Colonic mucosa (tissue), 4 donors: ENCODE measurements around the gene NOVA2. TPM values are rescaled to one million over a fixed set of nuclear protein-coding genes. Genes with fewer than 3 reads are reported as not detected.

Source experiments
- DNase-seq: peaks from one replicate; pipeline ENCODE4 v3.0.0-alpha.2; 2020
- H3K27ac ChIP-seq: fragments of 200-600 bp; one replicate; pipeline ENCODE4 v1.8.0; 2021
- H3K27me3 ChIP-seq: fragments of 200-600 bp; one replicate; pipeline ENCODE4 v1.8.0; 2021
- H3K36me3 ChIP-seq: fragments of 200-600 bp; one replicate; pipeline ENCODE4 v1.8.0; 2021
- H3K4me1 ChIP-seq: fragments of 200-600 bp; one replicate; pipeline ENCODE4 v1.8.0; 2021; ENCODE audit warnings: mild to moderate bottlenecking
- H3K4me3 ChIP-seq: fragments of 200-600 bp; one replicate; pipeline ENCODE4 v1.8.0; 2021
- H3K9ac ChIP-seq, 2 donors: one replicate each; pipeline ENCODE4 v1.7.0; 2013; ENCODE audit warnings: control low read depth in 2 of 2, low read depth in 2 of 2, low read length in 2 of 2
- H3K9me3 ChIP-seq: fragments of 200-600 bp; one replicate; pipeline ENCODE4 v1.8.0; 2021
- intact Hi-C: fragments of 100-400 bp; cut with DNase I; formaldehyde crosslinking; loops from one replicate; pipeline ENCODE4 v1.14.1; 2022
- total RNA-seq, 2 donors: library from RNA; stranded (reverse); fragmentation: NEBNext Ultra II Directional in 1 of 2; extraction: Animal tissue kit (Norgen Biotek cat#: 25700) in 1 of 2; gene quantifications; one replicate each; pipeline ENCODE4 v1.2.1, GENCODE V29; 2021
- TF ChIP-seq, protein P1 (sequence below): fragments of 200-600 bp; IDR thresholded peaks from one replicate; pipeline ENCODE4 v1.8.0; 2022; ENCODE audit warnings: antibody characterized with exemption, mild to moderate bottlenecking
- donor health status: healthy.
- donor health status: DM: no; HTN: no; CAD: no.
- donor health status: DM: no; HTN: no; CAD: no.

The NOVA2 gene
- total RNA-seq, 2 donors from 2014 or later, result 0.72 to 1.1 TPM

DNA sequence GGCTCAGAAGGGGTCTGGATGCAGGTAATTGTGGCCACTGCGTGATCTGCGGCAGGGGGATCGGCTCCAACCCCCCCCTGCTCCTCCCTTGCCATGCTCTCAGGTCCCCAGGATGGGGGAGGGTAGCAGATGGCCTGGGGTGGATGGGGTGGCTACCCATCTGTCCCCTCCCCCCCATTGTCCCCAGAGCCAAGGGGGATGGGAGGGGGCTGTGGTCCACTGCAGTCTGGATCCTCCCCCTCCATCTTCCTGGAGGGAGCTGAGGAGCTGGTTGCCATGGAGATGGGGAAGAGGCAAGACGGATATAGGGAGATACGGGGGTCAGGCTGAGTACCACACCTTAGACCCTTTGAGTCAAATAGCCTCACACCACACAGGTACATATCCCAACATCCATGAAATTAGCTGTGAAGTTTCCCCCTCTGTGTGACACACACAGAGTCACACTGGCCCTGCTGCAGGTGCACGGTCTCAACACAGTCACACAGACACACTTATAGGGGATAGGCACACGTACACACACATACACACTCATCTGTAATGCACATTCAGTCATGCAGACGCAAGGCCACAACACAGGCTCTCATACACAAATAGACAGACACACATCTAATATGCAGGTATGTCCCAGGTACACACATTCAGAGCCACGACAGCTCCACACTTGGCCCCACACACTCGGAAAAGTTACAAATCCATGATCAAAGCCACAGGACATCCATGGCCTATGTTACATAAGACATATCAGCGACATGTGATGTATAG lies 1.8 kb upstream of the NOVA2 start:
- no peaks in the 10 kb centered on the region for H3K9me3 ChIP-seq
- no peaks in the 10 kb centered on the region for H3K4me1 ChIP-seq
- DNase-seq, result no peak
- H3K9ac ChIP-seq, result no peak overlapping the region
- H3K27ac ChIP-seq, result no peak overlapping the region
- H3K27me3 ChIP-seq, result peaks cover 41% of the 10 kb centered on the region
- intact Hi-C loops, result no loop called here
- no peak overlapping the region for H3K4me3 ChIP-seq
- TF ChIP-seq, protein P1, sequence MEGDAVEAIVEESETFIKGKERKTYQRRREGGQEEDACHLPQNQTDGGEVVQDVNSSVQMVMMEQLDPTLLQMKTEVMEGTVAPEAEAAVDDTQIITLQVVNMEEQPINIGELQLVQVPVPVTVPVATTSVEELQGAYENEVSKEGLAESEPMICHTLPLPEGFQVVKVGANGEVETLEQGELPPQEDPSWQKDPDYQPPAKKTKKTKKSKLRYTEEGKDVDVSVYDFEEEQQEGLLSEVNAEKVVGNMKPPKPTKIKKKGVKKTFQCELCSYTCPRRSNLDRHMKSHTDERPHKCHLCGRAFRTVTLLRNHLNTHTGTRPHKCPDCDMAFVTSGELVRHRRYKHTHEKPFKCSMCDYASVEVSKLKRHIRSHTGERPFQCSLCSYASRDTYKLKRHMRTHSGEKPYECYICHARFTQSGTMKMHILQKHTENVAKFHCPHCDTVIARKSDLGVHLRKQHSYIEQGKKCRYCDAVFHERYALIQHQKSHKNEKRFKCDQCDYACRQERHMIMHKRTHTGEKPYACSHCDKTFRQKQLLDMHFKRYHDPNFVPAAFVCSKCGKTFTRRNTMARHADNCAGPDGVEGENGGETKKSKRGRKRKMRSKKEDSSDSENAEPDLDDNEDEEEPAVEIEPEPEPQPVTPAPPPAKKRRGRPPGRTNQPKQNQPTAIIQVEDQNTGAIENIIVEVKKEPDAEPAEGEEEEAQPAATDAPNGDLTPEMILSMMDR, result no peak
- no peaks in the 10 kb centered on the region for H3K36me3 ChIP-seq

DNA sequence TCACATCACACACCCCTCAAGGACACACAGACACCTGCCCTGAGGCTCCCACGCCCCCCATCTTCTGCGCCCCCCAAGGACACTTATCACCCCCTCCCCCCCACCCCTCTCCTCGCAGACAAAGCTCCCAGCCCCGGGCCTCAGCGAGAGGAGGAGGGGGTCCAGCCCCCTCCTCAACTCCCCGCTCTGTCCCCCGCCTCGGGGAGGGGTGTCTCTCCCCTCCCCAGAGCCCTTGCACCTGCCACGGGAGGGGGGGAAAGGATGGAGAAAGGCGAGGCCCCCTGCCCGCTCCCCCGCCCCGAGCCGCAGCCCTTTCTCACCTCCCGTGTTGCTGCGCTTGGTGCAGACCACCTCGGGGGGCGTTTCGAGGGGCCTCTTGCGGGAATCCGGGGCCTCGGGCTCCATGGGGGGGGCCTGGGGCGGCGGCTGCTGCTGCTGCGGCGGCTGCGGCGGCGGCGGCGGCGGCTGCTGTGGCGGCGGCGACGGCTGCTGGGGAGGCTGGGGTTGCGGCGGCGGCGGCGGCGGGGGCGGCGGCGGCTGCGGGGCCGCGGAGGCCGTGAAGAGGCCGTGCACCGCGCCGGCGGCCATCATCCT lies 621 bp downstream of the NOVA2 start:
- intact Hi-C loops, result no loop called here
- H3K27me3 ChIP-seq, result peaks cover 48% of the 10 kb centered on the region

DNA sequence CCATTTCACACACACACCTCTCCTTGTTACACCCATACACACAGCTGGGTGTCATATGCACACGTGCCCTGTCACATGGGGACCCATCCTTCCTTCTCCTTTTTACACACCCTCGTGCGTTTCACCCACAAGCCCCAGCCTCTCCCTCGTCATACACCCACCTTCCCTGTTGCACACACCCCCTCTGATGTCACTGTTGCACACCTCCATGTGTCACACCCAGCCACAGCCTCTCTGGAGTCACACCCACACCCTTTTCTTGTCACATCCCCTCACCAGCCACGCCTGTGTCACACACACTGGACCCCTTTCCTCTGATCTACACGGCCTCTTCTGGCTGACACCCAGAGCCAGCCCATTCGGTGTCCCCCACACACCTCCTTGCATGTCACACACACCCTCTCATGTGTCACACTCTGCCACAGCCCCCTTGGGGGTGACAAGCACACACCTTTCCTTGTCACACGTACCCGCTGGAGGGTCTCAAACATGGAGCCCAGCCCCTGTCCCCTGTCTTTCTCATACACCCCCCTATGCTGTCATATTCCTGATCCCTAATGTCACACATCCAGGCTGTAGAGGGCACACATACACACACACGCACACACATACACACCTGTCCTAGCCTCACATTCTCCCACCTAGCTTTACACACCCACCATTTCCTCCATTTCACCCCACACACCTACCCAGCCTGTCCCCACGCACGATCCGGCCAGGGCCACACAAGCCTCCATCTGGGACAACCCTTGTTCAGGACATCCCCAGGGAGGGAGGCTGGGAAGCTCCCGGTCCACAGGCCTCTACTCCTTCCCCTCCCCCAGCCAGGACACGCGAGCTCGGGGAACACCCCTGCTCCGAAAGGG lies 1.4 kb downstream of the NOVA2 start:
- H3K9ac ChIP-seq, result no peak overlapping the region
- H3K27me3 ChIP-seq, result peaks cover 48% of the 10 kb centered on the region
- H3K4me1 ChIP-seq, result no peaks in the 10 kb centered on the region
- no peak overlapping the region for H3K4me3 ChIP-seq
- TF ChIP-seq, protein P1, result no peak
- no peak for DNase-seq
- no peaks in the 10 kb centered on the region for H3K36me3 ChIP-seq
- intact Hi-C loops, result no loop called here
- no peak overlapping the region for H3K27ac ChIP-seq
- no peaks in the 10 kb centered on the region for H3K9me3 ChIP-seq

More for the DNA sequence above, 621 bp downstream of the NOVA2 start:
- no peak overlapping the region for H3K9ac ChIP-seq
- H3K4me1 ChIP-seq, result no peaks in the 10 kb centered on the region
- no peak for DNase-seq
- H3K36me3 ChIP-seq, result no peaks in the 10 kb centered on the region
- no peak overlapping the region for H3K27ac ChIP-seq
- no peak overlapping the region for H3K4me3 ChIP-seq
- H3K9me3 ChIP-seq, result no peaks in the 10 kb centered on the region
- TF ChIP-seq, protein P1, result no peak

DNA sequence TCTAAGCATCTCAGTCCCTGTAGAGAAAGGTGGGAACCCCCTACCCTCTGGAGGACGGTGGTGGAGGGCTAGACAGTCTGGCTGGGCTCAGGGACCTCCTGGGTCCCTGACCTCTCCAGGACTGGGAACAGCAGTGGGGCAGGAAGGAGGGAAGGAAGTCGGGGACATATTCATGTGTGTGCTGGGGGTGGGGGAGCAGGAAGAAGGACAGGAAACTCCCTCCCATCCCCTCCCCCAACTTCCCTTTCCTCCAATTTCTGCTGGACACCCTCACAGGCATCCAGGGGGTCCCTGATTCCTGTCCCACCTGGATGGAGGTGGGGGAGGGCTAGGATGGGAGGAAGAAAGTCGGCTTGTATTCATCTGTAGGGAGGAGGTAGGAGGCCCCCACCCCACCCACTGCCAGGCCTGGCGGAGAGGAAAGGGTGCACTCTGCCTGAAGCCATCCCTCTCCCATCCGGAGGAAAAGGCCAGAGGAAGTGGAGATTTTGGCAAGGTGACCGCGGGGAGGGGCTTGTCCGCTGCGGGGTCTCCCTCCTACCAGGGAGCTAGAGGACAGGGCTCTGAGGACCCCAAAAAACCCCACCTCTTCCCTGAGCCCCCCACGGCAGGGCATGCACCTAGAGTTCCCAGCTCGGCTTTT lies 2.3 kb downstream of the NOVA2 start:
- Histone ChIP-seq H3K4me3 (no peak overlapping the region), H3K27me3 (peaks cover 48% of the 10 kb centered on the region), H3K9me3 (no peaks in the 10 kb centered on the region), H3K9ac (no peak overlapping the region), H3K36me3 (no peaks in the 10 kb centered on the region), H3K27ac (no peak overlapping the region), H3K4me1 (no peaks in the 10 kb centered on the region)
- no peak for DNase-seq
- intact Hi-C loops, result no loop called here
- TF ChIP-seq, protein P1, result no peak

DNA sequence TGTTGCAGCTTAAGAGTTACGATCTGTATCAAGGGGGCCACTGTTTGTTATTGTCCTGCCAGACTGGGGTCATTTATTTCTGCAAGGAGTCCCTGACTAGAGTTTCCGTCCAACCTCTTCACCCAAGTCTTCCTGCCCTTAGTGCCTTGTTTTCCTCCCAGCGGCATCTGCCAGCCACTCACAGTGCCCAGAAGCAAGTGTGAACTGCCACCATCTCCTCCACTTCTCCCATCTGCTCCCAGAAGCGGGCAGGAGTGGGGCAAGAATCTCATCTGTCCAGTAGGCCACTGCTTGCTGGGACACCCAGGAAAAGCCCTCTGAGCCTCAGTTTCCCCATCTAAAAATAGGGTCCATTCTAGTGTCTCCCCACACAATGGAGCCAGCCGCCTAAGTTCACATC lies 4.0 kb downstream of the NOVA2 start:
- Histone ChIP-seq H3K4me1 (no peaks in the 10 kb centered on the region), H3K4me3 (no peak overlapping the region), H3K27ac (no peak overlapping the region), H3K27me3 (peaks cover 40% of the 10 kb centered on the region), H3K36me3 (no peaks in the 10 kb centered on the region), H3K9ac (no peak overlapping the region), H3K9me3 (no peaks in the 10 kb centered on the region)
- no peak for DNase-seq
- intact Hi-C loops, result no loop called here
- TF ChIP-seq, protein P1, result no peak
